ENCODE data around the gene CADPS.

DNA sequence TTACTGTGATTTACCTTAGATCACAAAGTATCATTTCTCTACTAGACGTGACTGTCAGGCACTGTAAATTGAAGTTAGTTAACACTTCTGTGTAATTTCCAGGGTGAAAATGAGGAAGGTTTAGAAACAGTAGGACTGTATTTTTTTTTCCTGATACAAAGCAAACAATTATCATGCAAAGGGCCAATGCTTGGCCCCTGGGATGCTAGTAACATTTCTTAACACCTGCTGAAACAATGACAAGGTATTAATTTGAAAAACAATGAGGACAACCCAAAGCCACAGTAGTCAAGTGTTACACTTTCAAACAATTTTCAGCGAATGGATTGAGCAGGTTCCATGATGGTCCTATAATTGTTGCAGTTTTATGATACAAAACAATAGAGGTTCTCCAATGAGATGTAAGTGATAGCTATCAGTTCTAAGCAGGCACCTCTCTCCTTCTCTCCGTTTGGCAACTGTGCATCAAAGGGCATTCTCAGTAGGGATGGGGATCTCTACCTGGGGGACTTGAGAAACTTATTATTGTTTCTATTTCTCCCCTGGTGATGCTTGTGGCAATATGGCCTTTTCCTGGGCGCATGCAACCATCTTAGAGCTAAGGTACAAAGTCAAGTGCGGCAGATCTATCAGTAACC, 435.9 kb downstream of the CADPS start:
- TF ChIP-seq MLX (CRISPR knock-in tag; IDR thresholded peaks at IDR 0.05) (no peak), ZNF263 (CRISPR knock-in tag; IDR thresholded peaks at IDR 0.05; ENCODE audit: low read depth) (no peak), CREM (CRISPR knock-in tag; IDR thresholded peaks at IDR 0.05) (no peak), CREB1 (CRISPR knock-in tag; IDR thresholded peaks at IDR 0.05) (no peak), CBFB (CRISPR knock-in tag; IDR thresholded peaks at IDR 0.05; ENCODE audit: low read depth) (no peak), ELF4 (CRISPR knock-in tag; IDR thresholded peaks at IDR 0.05; ENCODE audit: low read depth) (no peak), FOXJ3 (CRISPR knock-in tag; IDR thresholded peaks at IDR 0.05; ENCODE audit: borderline replicate concordance) (no peak), NR1H2 (CRISPR knock-in tag; IDR thresholded peaks at IDR 0.05) (no peak), JAZF1 (CRISPR knock-in tag; IDR thresholded peaks at IDR 0.05) (no peak)
- TF ChIP-seq, protein P1, sequence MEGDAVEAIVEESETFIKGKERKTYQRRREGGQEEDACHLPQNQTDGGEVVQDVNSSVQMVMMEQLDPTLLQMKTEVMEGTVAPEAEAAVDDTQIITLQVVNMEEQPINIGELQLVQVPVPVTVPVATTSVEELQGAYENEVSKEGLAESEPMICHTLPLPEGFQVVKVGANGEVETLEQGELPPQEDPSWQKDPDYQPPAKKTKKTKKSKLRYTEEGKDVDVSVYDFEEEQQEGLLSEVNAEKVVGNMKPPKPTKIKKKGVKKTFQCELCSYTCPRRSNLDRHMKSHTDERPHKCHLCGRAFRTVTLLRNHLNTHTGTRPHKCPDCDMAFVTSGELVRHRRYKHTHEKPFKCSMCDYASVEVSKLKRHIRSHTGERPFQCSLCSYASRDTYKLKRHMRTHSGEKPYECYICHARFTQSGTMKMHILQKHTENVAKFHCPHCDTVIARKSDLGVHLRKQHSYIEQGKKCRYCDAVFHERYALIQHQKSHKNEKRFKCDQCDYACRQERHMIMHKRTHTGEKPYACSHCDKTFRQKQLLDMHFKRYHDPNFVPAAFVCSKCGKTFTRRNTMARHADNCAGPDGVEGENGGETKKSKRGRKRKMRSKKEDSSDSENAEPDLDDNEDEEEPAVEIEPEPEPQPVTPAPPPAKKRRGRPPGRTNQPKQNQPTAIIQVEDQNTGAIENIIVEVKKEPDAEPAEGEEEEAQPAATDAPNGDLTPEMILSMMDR (IDR thresholded peaks at IDR 0.05) = no peak
- TF ChIP-seq, protein P2, sequence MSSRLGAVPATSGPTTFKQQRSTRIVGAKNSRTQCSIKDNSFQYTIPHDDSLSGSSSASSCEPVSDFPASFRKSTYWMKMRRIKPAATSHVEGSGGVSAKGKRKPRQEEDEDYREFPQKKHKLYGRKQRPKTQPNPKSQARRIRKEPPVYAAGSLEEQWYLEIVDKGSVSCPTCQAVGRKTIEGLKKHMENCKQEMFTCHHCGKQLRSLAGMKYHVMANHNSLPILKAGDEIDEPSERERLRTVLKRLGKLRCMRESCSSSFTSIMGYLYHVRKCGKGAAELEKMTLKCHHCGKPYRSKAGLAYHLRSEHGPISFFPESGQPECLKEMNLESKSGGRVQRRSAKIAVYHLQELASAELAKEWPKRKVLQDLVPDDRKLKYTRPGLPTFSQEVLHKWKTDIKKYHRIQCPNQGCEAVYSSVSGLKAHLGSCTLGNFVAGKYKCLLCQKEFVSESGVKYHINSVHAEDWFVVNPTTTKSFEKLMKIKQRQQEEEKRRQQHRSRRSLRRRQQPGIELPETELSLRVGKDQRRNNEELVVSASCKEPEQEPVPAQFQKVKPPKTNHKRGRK (CRISPR knock-in tag; IDR thresholded peaks at IDR 0.05; ENCODE audit: borderline replicate concordance) = no peak
